Thyroid gland (tissue), 4 donors: Measurements from ENCODE around the gene TRIM47. TPM values are rescaled to one million over a fixed set of nuclear protein-coding genes. Genes with fewer than 3 reads are reported as not detected.

Experiments used
- DNase-seq, 2 donors: peaks; one replicate each; pipeline ENCODE4 v3.0.0-alpha.2; 2019
- H3K27ac ChIP-seq, 3 donors: fragments of 200-600 bp; sonication (generic); 1 replicate in 2 of 3; 2 replicates in 1 of 3; pipeline ENCODE4 v1.5.1; 2016 to 2019; ENCODE audit warnings: mild to moderate bottlenecking in 1 of 3, moderate library complexity in 1 of 3
- H3K27me3 ChIP-seq: fragments of 200-600 bp; sonication (generic); one replicate; pipeline ENCODE4 v1.5.1; 2019
- H3K36me3 ChIP-seq, 2 donors: fragments of 200-600 bp; sonication (generic); one replicate each; pipeline ENCODE4 v1.5.1; 2016 to 2019
- H3K4me1 ChIP-seq, 2 donors: fragments of 200-600 bp; sonication (generic); one replicate each; pipeline ENCODE4 v1.5.1; 2017 to 2019
- H3K4me3 ChIP-seq, 3 donors: fragments of 200-600 bp; sonication (generic); replicated peaks in 1 of 3; 1 replicate in 2 of 3; 2 replicates in 1 of 3; pipeline ENCODE4 v1.5.1; 2016; ENCODE audit warnings: mild to moderate bottlenecking in 1 of 3
- H3K9me3 ChIP-seq: fragments of 200-600 bp; sonication (generic); one replicate; pipeline ENCODE4 v1.5.1; 2017
- POLR2A ChIP-seq, 2 donors: fragments of 450-650 bp; IDR thresholded peaks; one replicate each; pipeline ENCODE4 v1.6.1; 2017; ENCODE audit warnings: antibody characterized with exemption in 2 of 2, mild to moderate bottlenecking in 2 of 2, moderate library complexity in 1 of 2
- WGBS, 2 donors: methylation state at CpG; one replicate each; pipeline ENCODE4 v1.1.5; 2017; 5-methylcytosine and 5-hydroxymethylcytosine counted together
- intact Hi-C: fragments of 100-400 bp; cut with DNase I; formaldehyde crosslinking; loops from one replicate; pipeline ENCODE4 v1.15.1; 2023
- total RNA-seq, 4 donors: library from RNA; depleted of rRNA; stranded (reverse); fragments of >200 nt; gene quantifications; one replicate each; pipeline ENCODE4 v1.2.3, GENCODE V29; 2016
- TF ChIP-seq, protein P1 (sequence below), 6 experiments: fragments of 200-600 bp in 3 of 6; fragments of 450-650 bp in 3 of 6; sonication (generic) in 3 of 6; IDR thresholded peaks; one replicate each; pipeline ENCODE4 v1.5.1; 2016 to 2019; ENCODE audit warnings: antibody characterized with exemption in 6 of 6, mild to moderate bottlenecking in 2 of 6, inconsistent platforms in 1 of 6, moderate library complexity in 1 of 6

The TRIM47 gene
- total RNA-seq, 4 donors from 2014 or later, result 14.7 to 27.8 (median 19.7) TPM

- peak; percentile 84 to 89 for DNase-seq
- TF ChIP-seq, protein P1, sequence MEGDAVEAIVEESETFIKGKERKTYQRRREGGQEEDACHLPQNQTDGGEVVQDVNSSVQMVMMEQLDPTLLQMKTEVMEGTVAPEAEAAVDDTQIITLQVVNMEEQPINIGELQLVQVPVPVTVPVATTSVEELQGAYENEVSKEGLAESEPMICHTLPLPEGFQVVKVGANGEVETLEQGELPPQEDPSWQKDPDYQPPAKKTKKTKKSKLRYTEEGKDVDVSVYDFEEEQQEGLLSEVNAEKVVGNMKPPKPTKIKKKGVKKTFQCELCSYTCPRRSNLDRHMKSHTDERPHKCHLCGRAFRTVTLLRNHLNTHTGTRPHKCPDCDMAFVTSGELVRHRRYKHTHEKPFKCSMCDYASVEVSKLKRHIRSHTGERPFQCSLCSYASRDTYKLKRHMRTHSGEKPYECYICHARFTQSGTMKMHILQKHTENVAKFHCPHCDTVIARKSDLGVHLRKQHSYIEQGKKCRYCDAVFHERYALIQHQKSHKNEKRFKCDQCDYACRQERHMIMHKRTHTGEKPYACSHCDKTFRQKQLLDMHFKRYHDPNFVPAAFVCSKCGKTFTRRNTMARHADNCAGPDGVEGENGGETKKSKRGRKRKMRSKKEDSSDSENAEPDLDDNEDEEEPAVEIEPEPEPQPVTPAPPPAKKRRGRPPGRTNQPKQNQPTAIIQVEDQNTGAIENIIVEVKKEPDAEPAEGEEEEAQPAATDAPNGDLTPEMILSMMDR (IDR thresholded peaks at IDR 0.05), result peak in 2 of 6 experiments; percentile 14 to 23
- TF ChIP-seq POLR2A (IDR thresholded peaks at IDR 0.05), result peak in 1 of 2 donors; percentile 29
- H3K4me3 ChIP-seq, result peak overlapping the region in 1 of 3 donors; percentile 54
- H3K4me1 ChIP-seq, result peaks cover 41 to 58% of the 10 kb centered on the region in 2 donors
- peaks cover 0 to 6% of the 10 kb centered on the region in 2 donors for H3K36me3 ChIP-seq
- H3K27ac ChIP-seq, result peak overlapping the region; percentile 91 to 93 (median 91)
- no peaks in the 10 kb centered on the region for H3K27me3 ChIP-seq
- no peaks in the 10 kb centered on the region for H3K9me3 ChIP-seq
- 3 to 14% methylated on average over 11 to 16 of the region's 26 CpGs for WGBS, 2 donors
- intact Hi-C loops, result no loop called here
Observed at GRCh38 chr17:75876190-75876937, 2.0 kb downstream of the TRIM47 start.

DNA sequence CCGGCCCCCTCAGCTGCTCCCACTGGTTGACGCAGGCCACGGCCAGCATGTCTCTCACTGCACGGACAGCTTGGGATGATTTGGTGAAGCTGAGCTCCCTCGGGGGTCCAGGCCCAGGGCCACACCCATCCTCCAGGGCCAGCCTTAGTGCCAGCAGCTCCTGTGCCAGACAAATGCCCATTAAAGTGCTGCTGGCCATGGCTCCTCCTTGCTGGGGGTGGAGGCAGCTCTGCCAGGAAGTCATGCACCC lies 2.5 kb downstream of the TRIM47 start:
- Histone ChIP-seq H3K9me3 (no peaks in the 10 kb centered on the region), H3K4me3 (peak overlapping the region in 1 of 3 donors; percentile 54), H3K4me1 (peaks cover 41 to 58% of the 10 kb centered on the region in 2 donors), H3K27ac (peak overlapping the region; percentile 91 to 93 (median 91)), H3K36me3 (peaks cover 0 to 6% of the 10 kb centered on the region in 2 donors), H3K27me3 (no peaks in the 10 kb centered on the region)
- whole genome bisulfite sequencing, 2 donors, result 20% methylated on average over 1 of the region's 5 CpGs; no CpG with 5 or more reads in 1 of the 2 donors
- intact Hi-C loops, result no loop called here
- no peak for DNase-seq
- TF ChIP-seq, protein P1 (IDR thresholded peaks at IDR 0.05), result no peak
- TF ChIP-seq POLR2A (IDR thresholded peaks at IDR 0.05), result no peak

- no peaks in the 10 kb centered on the region for H3K27me3 ChIP-seq
- TF ChIP-seq, protein P1 (IDR thresholded peaks at IDR 0.05), result no peak
- TF ChIP-seq POLR2A (IDR thresholded peaks at IDR 0.05), result no peak
- DNase-seq, result peak; percentile 45 to 76
- H3K4me1 ChIP-seq, result peaks cover 41 to 58% of the 10 kb centered on the region in 2 donors
- peak overlapping the region in 1 of 3 donors; percentile 54 for H3K4me3 ChIP-seq
- peak overlapping the region; percentile 91 to 93 (median 91) for H3K27ac ChIP-seq
- WGBS, 2 donors, result 62 to 68% methylated on average over 8 to 9 of the region's 18 CpGs
- peaks cover 0 to 6% of the 10 kb centered on the region in 2 donors for H3K36me3 ChIP-seq
- H3K9me3 ChIP-seq, result no peaks in the 10 kb centered on the region
- intact Hi-C loops, result no loop called here
Observed at GRCh38 chr17:75875182-75875939, 3.0 kb downstream of the TRIM47 start.

GRCh38 chr17:75874323-75875181 lies 3.8 kb downstream of the TRIM47 start:
- TF ChIP-seq, protein P1 (IDR thresholded peaks at IDR 0.05), result no peak
- TF ChIP-seq POLR2A (IDR thresholded peaks at IDR 0.05), result no peak
- intact Hi-C loops, result no loop called here
- WGBS, 2 donors, result 92 to 93% methylated on average over 26 to 32 of the region's 38 CpGs
- no peaks in the 10 kb centered on the region for H3K9me3 ChIP-seq
- no peak overlapping the region for H3K4me3 ChIP-seq
- peak overlapping the region in 2 of 3 donors; percentile 91 to 95 for H3K27ac ChIP-seq
- H3K36me3 ChIP-seq, result peaks cover 0 to 6% of the 10 kb centered on the region in 2 donors
- H3K4me1 ChIP-seq, result peaks cover 41 to 61% of the 10 kb centered on the region in 2 donors
- no peak for DNase-seq
- H3K27me3 ChIP-seq, result no peaks in the 10 kb centered on the region
